Mesothelial cell of epicardium (in vitro differentiated cells): ENCODE data around the gene NF2. TPM values are rescaled to one million over a fixed set of nuclear protein-coding genes. Genes with fewer than 3 reads are reported as not detected.

Experiments
- DNase-seq, 2 experiments: peaks; one replicate each; pipeline ENCODE4 v3.0.0; 2021; ENCODE audit warnings: low spot score in 2 of 2; ENCODE audit not compliant: unreplicated experiment in 2 of 2
- H3K27ac Mint-ChIP-seq: 2 replicates; pipeline ENCODE4 v1.8.0; 2021; ENCODE audit warnings: mixed read lengths
- H3K27me3 Mint-ChIP-seq: 2 replicates; pipeline ENCODE4 v1.8.0; 2021; ENCODE audit warnings: low read depth, mixed read lengths
- H3K36me3 Mint-ChIP-seq: 2 replicates; pipeline ENCODE4 v1.8.0; 2021; ENCODE audit warnings: mixed read lengths
- H3K4me1 Mint-ChIP-seq: 2 replicates; pipeline ENCODE4 v1.8.0; 2021; ENCODE audit warnings: mixed read lengths
- H3K4me3 Mint-ChIP-seq: 2 replicates; pipeline ENCODE4 v1.8.0; 2021; ENCODE audit warnings: mild to moderate bottlenecking, moderate library complexity, mixed read lengths
- H3K9me3 Mint-ChIP-seq: 2 replicates; pipeline ENCODE4 v1.8.0; 2021; ENCODE audit warnings: mixed read lengths
- CTCF ChIP-seq: fragments of 200-600 bp; sonication (generic); IDR thresholded peaks from one replicate; pipeline ENCODE4 v1.5.0; 2021; ENCODE audit warnings: antibody characterized with exemption; ENCODE audit not compliant: unreplicated experiment
- total RNA-seq: library from RNA; stranded (reverse); gene quantifications from 3 replicates; pipeline ENCODE4 v1.2.1, GENCODE V29; 2021

Gene NF2
- total RNA-seq, 1 donor from 2014 or later = 42.1 TPM

GRCh38 chr22:29641042-29641699 lies 37.7 kb downstream of the NF2 start:
- Mint-ChIP-seq H3K4me3 (no peak overlapping the region), H3K27me3 (no peaks in the 10 kb centered on the region), H3K9me3 (no peaks in the 10 kb centered on the region), H3K27ac (peak overlapping the region; percentile 58), H3K4me1 (peaks cover 13% of the 10 kb centered on the region), H3K36me3 (peaks cover 30% of the 10 kb centered on the region)
- DNase-seq = no peak
- no peak for TF ChIP-seq CTCF

GRCh38 chr22:29641700-29642330 lies 38.4 kb downstream of the NF2 start:
- no peak for DNase-seq
- TF ChIP-seq CTCF = no peak
- Mint-ChIP-seq H3K4me1 (peaks cover 13% of the 10 kb centered on the region), H3K27me3 (no peaks in the 10 kb centered on the region), H3K4me3 (no peak overlapping the region), H3K27ac (peak overlapping the region; percentile 58), H3K9me3 (no peaks in the 10 kb centered on the region), H3K36me3 (peaks cover 30% of the 10 kb centered on the region)

- Mint-ChIP-seq H3K9me3 (no peaks in the 10 kb centered on the region), H3K27me3 (no peaks in the 10 kb centered on the region), H3K4me3 (no peak overlapping the region), H3K4me1 (peaks cover 13% of the 10 kb centered on the region), H3K36me3 (peaks cover 28% of the 10 kb centered on the region), H3K27ac (no peak overlapping the region)
- no peak for TF ChIP-seq CTCF
- DNase-seq = no peak
These were observed 39.3 kb downstream of the NF2 start for GRCh38 chr22:29642694-29643093.

- Mint-ChIP-seq H3K9me3 (no peaks in the 10 kb centered on the region), H3K27ac (no peak overlapping the region), H3K27me3 (no peaks in the 10 kb centered on the region), H3K4me3 (no peak overlapping the region), H3K36me3 (peaks cover 23% of the 10 kb centered on the region), H3K4me1 (peaks cover 11% of the 10 kb centered on the region)
- DNase-seq = no peak
- no peak for TF ChIP-seq CTCF
These were observed 44.7 kb downstream of the NF2 start for GRCh38 chr22:29647954-29648737.

- no peak overlapping the region for H3K27ac Mint-ChIP-seq
- no peak for DNase-seq
- H3K4me3 Mint-ChIP-seq = no peak overlapping the region
- no peaks in the 10 kb centered on the region for H3K27me3 Mint-ChIP-seq
- H3K9me3 Mint-ChIP-seq = no peaks in the 10 kb centered on the region
- peaks cover 25% of the 10 kb centered on the region for H3K4me1 Mint-ChIP-seq
- TF ChIP-seq CTCF = no peak
- H3K36me3 Mint-ChIP-seq = peaks cover 19% of the 10 kb centered on the region
These were observed 46.9 kb downstream of the NF2 start for GRCh38 chr22:29650370-29650769.
